ENCODE data around the gene ZNF282. TPM values are rescaled to one million over a fixed set of nuclear protein-coding genes. Genes with fewer than 3 reads are reported as not detected.

Gene ZNF282
- total RNA-seq, 1 donor from 2014 or later, result 18.5 TPM

GRCh38 chr7:149156898-149157297, 38.4 kb upstream of the ZNF282 start:
- no peak for DNase-seq (ENCODE audit: low read depth)
- H3K4me3 ChIP-seq (ENCODE audit: low read depth, low read length), result no peak overlapping the region
- TF ChIP-seq CTCF (conservative IDR thresholded peaks at IDR 0.05; ENCODE audit: low read depth, low read length), result no peak

GRCh38 chr7:149161241-149161848, 34.0 kb upstream of the ZNF282 start:
- DNase-seq (ENCODE audit: low read depth), result no peak
- TF ChIP-seq CTCF (conservative IDR thresholded peaks at IDR 0.05; ENCODE audit: low read depth, low read length), result no peak
- no peak overlapping the region for H3K4me3 ChIP-seq (ENCODE audit: low read depth, low read length)

- TF ChIP-seq CTCF (conservative IDR thresholded peaks at IDR 0.05; ENCODE audit: low read depth, low read length), result no peak
- DNase-seq (ENCODE audit: low read depth), result no peak
These were observed 29.2 kb upstream of the ZNF282 start for GRCh38 chr7:149166142-149166541.

GRCh38 chr7:149166630-149167352, 28.6 kb upstream of the ZNF282 start:
- no peak for TF ChIP-seq CTCF (conservative IDR thresholded peaks at IDR 0.05; ENCODE audit: low read depth, low read length)
- no peak for DNase-seq (ENCODE audit: low read depth)
- no peak overlapping the region for H3K4me3 ChIP-seq (ENCODE audit: low read depth, low read length)

More at GRCh38 chr7:149166142-149166541, 29.2 kb upstream of the ZNF282 start:
- H3K4me3 ChIP-seq (ENCODE audit: low read depth, low read length), result no peak overlapping the region

- no peak overlapping the region for H3K4me3 ChIP-seq (ENCODE audit: low read depth, low read length)
- no peak for TF ChIP-seq CTCF (conservative IDR thresholded peaks at IDR 0.05; ENCODE audit: low read depth, low read length)
- DNase-seq (ENCODE audit: low read depth), result no peak
These were observed 23.3 kb upstream of the ZNF282 start for GRCh38 chr7:149171892-149172533.

- no peak overlapping the region for H3K4me3 ChIP-seq (ENCODE audit: low read depth, low read length)
- TF ChIP-seq CTCF (conservative IDR thresholded peaks at IDR 0.05; ENCODE audit: low read depth, low read length), result no peak
These were observed 22.8 kb upstream of the ZNF282 start for GRCh38 chr7:149172534-149172920.

More at GRCh38 chr7:149172534-149172920, 22.8 kb upstream of the ZNF282 start:
- DNase-seq (ENCODE audit: low read depth), result no peak

Data from epithelial cell of proximal tubule (primary cell).